ENCODE results near the gene TYW3.

GRCh38 chr1:74683656-74684055 lies 49.3 kb upstream of the TYW3 start:
- TF ChIP-seq PAX5 (IDR thresholded peaks at IDR 0.05; ENCODE audit: insufficient read depth, low read length, severe bottlenecking) (no peak), POLR2AphosphoS5 (IDR thresholded peaks at IDR 0.05; ENCODE audit: low read depth, low read length) (no peak), TAF1 (IDR thresholded peaks at IDR 0.05; ENCODE audit: low read depth, low read length) (no peak), POLR2A (IDR thresholded peaks at IDR 0.05; ENCODE audit: low read depth, low read length) (no peak), SPI1 (IDR thresholded peaks at IDR 0.05; ENCODE audit: low read depth, low read length) (no peak), POU2F2 (IDR thresholded peaks at IDR 0.05; ENCODE audit: low read depth, low read length) (no peak)
